Stimulated activated CD4-positive, alpha-beta T cell treated with anti-CD3 and anti-CD28 coated beads, Interleukin-1b, Interleukin-23, amount 100 ng/mL, for 1 hour (primary cell): Measurements from ENCODE around the gene MAGED4B.
"Not testable (repeated sequence)": the region's sequence is repeated elsewhere in the genome, so short reads cannot be mapped to it uniquely, and the experiment has no call there.

Experiments used
- DNase-seq, 2 donors: peaks; one replicate each; pipeline ENCODE4 v3.0.0-alpha.2; 2020; ENCODE audit warnings: low read depth in 2 of 2

MAGED4B gene

GRCh38 chrX:52068666-52069640 is at the start of gene MAGED4B:
Gene MAGED4B (minus strand): TSS chrX:52069183. CDS start chrX:52068172, 1,011 bp downstream.
- not testable (repeated sequence) for DNase-seq

- DNase-seq = no peak
Observed at GRCh38 chrX:52118262-52118661, 49.3 kb upstream of the MAGED4B start.

- DNase-seq = no peak
Observed at GRCh38 chrX:52082578-52082977, 13.6 kb upstream of the MAGED4B start.

- DNase-seq = no peak
Observed at GRCh38 chrX:52078131-52078530, 9.1 kb upstream of the MAGED4B start.

GRCh38 chrX:52042288-52042687 is 26.7 kb downstream of the MAGED4B start:
- not testable (repeated sequence) for DNase-seq

- DNase-seq = no peak
Observed at GRCh38 chrX:52034211-52034610, 34.8 kb downstream of the MAGED4B start.

- no peak for DNase-seq
Observed at GRCh38 chrX:52031371-52031770, 37.6 kb downstream of the MAGED4B start.

GRCh38 chrX:52015794-52016193 is 53.2 kb downstream of the MAGED4B start:
- DNase-seq = no peak
